GM23338 (cell line): ENCODE data around the gene HIVEP3. TPM values are rescaled to one million over a fixed set of nuclear protein-coding genes. Genes with fewer than 3 reads are reported as not detected.

ENCODE experiments used
- ATAC-seq: fragments of 200-7000 bp; cut with Tn5 transposase; 3 replicates; pipeline ENCODE4 v1.9.1; 2020
- DNase-seq: peaks from one replicate; pipeline ENCODE4 v3.0.0-alpha.2; 2015; ENCODE audit warnings: low spot score
- H2AFZ ChIP-seq: fragments of 200-600 bp; sonication (generic); 2 replicates; pipeline ENCODE4 v1.8.0; 2016; ENCODE audit warnings: antibody characterized with exemption, mild to moderate bottlenecking, moderate library complexity
- H3F3A ChIP-seq: fragments of 200-600 bp; sonication (generic); replicated peaks from 2 replicates; pipeline ENCODE4 v1.8.0; 2017; ENCODE audit warnings: antibody characterized with exemption, mixed run types, low read depth
- H3K27ac ChIP-seq: fragments of 200-600 bp; sonication (generic); 2 replicates; pipeline ENCODE4 v1.6.1; 2016; ENCODE audit warnings: low read depth
- H3K27me3 ChIP-seq: fragments of 200-600 bp; sonication (generic); 2 replicates; pipeline ENCODE4 v1.8.0; 2016; ENCODE audit warnings: mild to moderate bottlenecking, mixed run types, moderate library complexity; ENCODE audit not compliant: insufficient read depth
- H3K36me3 ChIP-seq: fragments of 200-600 bp; sonication (generic); 2 replicates; pipeline ENCODE4 v1.8.0; 2016; ENCODE audit warnings: mild to moderate bottlenecking; ENCODE audit not compliant: insufficient read depth
- H3K4me1 ChIP-seq: fragments of 200-600 bp; sonication (generic); 2 replicates; pipeline ENCODE4 v1.8.0; 2016; ENCODE audit warnings: mild to moderate bottlenecking, moderate library complexity; ENCODE audit not compliant: insufficient read depth
- H3K4me2 ChIP-seq: fragments of 200-600 bp; sonication (generic); 2 replicates; pipeline ENCODE4 v1.7.1; 2017; ENCODE audit warnings: mixed run types
- H3K4me3 ChIP-seq: fragments of 200-600 bp; sonication (generic); 2 replicates; pipeline ENCODE4 v1.6.1; 2016; ENCODE audit warnings: mixed run types
- H3K79me2 ChIP-seq: fragments of 200-600 bp; sonication (generic); replicated peaks from 2 replicates; pipeline ENCODE4 v1.8.0; 2017; ENCODE audit warnings: mild to moderate bottlenecking; ENCODE audit not compliant: insufficient read depth
- H3K9me2 ChIP-seq: fragments of 200-600 bp; sonication (generic); 2 replicates; pipeline ENCODE4 v1.8.0; 2017; ENCODE audit not compliant: insufficient read depth
- H4K20me1 ChIP-seq: fragments of 200-600 bp; sonication (generic); replicated peaks from 2 replicates; pipeline ENCODE4 v1.8.0; 2017; ENCODE audit warnings: mild to moderate bottlenecking; ENCODE audit not compliant: insufficient read depth
- H3K27ac Mint-ChIP-seq: 2 replicates; pipeline ENCODE4 v1.8.0; 2020; ENCODE audit warnings: inconsistent platforms, mild to moderate bottlenecking, moderate library complexity, mixed read lengths
- H3K27me3 Mint-ChIP-seq: 3 replicates; pipeline ENCODE4 v1.8.0; 2022; ENCODE audit warnings: low read depth, mild to moderate bottlenecking, moderate library complexity, mixed read lengths, inconsistent platforms; ENCODE audit not compliant: insufficient read depth, poor library complexity
- H3K36me3 Mint-ChIP-seq: 3 replicates; pipeline ENCODE4 v1.8.0; 2021; ENCODE audit warnings: low read depth, mild to moderate bottlenecking, inconsistent platforms, moderate library complexity, mixed read lengths
- H3K4me1 Mint-ChIP-seq: 3 replicates; pipeline ENCODE4 v1.8.0; 2020; ENCODE audit warnings: mild to moderate bottlenecking, inconsistent platforms, mixed read lengths
- H3K4me3 Mint-ChIP-seq: 3 replicates; pipeline ENCODE4 v1.8.0; 2021; ENCODE audit warnings: moderate library complexity, mild to moderate bottlenecking, inconsistent platforms, mixed read lengths
- H3K9me3 Mint-ChIP-seq: 3 replicates; pipeline ENCODE4 v1.8.0; 2020; ENCODE audit warnings: moderate library complexity, mild to moderate bottlenecking, inconsistent platforms, mixed read lengths
- CREB1 ChIP-seq: fragments of 250-450 bp; sonication (Bioruptor Pico); IDR thresholded peaks from 2 replicates; pipeline ENCODE4 v1.5.0; 2020; ENCODE audit warnings: low read depth, mild to moderate bottlenecking, moderate library complexity
- CTCF ChIP-seq, 2 experiments: fragments of 200-600 bp in 1 of 2; sonication (generic) in 1 of 2; conservative IDR thresholded peaks; 2 replicates each; pipeline versions ENCODE4 v1.5.1 to v1.6.1; 2016 to 2017; ENCODE audit warnings: antibody characterized with exemption in 2 of 2, low read depth in 2 of 2, mild to moderate bottlenecking in 2 of 2, moderate library complexity in 1 of 2
- ETS1 ChIP-seq: IDR thresholded peaks from 2 replicates; pipeline ENCODE4 v1.6.1; 2016; ENCODE audit warnings: antibody characterized with exemption
- EZH2phosphoT487 ChIP-seq: fragments of 200-600 bp; sonication (generic); IDR thresholded peaks from one replicate; pipeline ENCODE4 v1.8.1; 2018; ENCODE audit warnings: antibody characterized with exemption; ENCODE audit not compliant: unreplicated experiment
- JUNB ChIP-seq: IDR thresholded peaks from one replicate; pipeline ENCODE4 v1.6.1; 2016; ENCODE audit warnings: antibody characterized with exemption; ENCODE audit not compliant: unreplicated experiment
- NANOG ChIP-seq: IDR thresholded peaks from 2 replicates; pipeline ENCODE4 v1.6.1; 2016; ENCODE audit warnings: antibody characterized with exemption, borderline replicate concordance
- POLR2AphosphoS5 ChIP-seq: IDR thresholded peaks from 2 replicates; pipeline ENCODE4 v1.6.1; 2016; ENCODE audit warnings: antibody characterized with exemption, low read depth
- REST ChIP-seq: IDR thresholded peaks from one replicate; pipeline ENCODE4 v1.6.1; 2018; ENCODE audit warnings: antibody characterized with exemption; ENCODE audit not compliant: unreplicated experiment
- STAT1 ChIP-seq: IDR thresholded peaks from one replicate; pipeline ENCODE4 v1.6.1; 2016; ENCODE audit warnings: antibody characterized with exemption; ENCODE audit not compliant: unreplicated experiment
- ZNF114 ChIP-seq: fragments of 250-450 bp; sonication (Bioruptor Pico); IDR thresholded peaks from 2 replicates; pipeline ENCODE4 v1.5.0; 2020; ENCODE audit warnings: mild to moderate bottlenecking, moderate library complexity
- ZNF331 ChIP-seq: fragments of 250-450 bp; sonication (Bioruptor Pico); IDR thresholded peaks from 2 replicates; pipeline ENCODE4 v1.5.0; 2020; ENCODE audit warnings: low read depth, mild to moderate bottlenecking, moderate library complexity
- polyA plus RNA-seq: library from polyadenylated mRNA; unstranded; fragments of >200 nt; fragmentation: Nextera tagmentation; extraction: Ambion mirVana; gene quantifications from 2 replicates; pipeline ENCODE4 v1.2.1, GENCODE V29; 2016
- total RNA-seq: library from RNA; depleted of rRNA; stranded (reverse); fragments of >200 nt; shearing (Covaris generic); gene quantifications from 2 replicates; pipeline ENCODE4 v1.2.3, GENCODE V29; 2014

The HIVEP3 gene
- total and polyA plus RNA-seq, 2 experiments from 2014 or later = 0.14 to 0.24 TPM

GRCh38 chr1:41576206-41576605, 342.5 kb downstream of the HIVEP3 start (continued):
- TF ChIP-seq CTCF (conservative IDR thresholded peaks at IDR 0.05; ENCODE audit: low read depth in 2 of 2) (no peak), NANOG (no peak), CREB1 (no peak), ZNF331 (no peak), EZH2phosphoT487 (no peak), ETS1 (no peak), POLR2AphosphoS5 (no peak), REST (no peak)

- Histone ChIP-seq H3K4me2 (no peak overlapping the region), H3F3A (no peaks in the 10 kb centered on the region), H3K9me2 (no peaks in the 10 kb centered on the region), H3K27ac (no peak overlapping the region), H3K4me1 (no peaks in the 10 kb centered on the region), H3K27me3 (no peaks in the 10 kb centered on the region), H4K20me1 (no peaks in the 10 kb centered on the region), H2AFZ (peak overlapping the region; percentile 89; the same call in 1 of the 2 replicates), H3K36me3 (no peaks in the 10 kb centered on the region), H3K79me2 (no peaks in the 10 kb centered on the region), H3K4me3 (no peak overlapping the region)
- Mint-ChIP-seq H3K27ac (no peak overlapping the region), H3K36me3 (no peaks in the 10 kb centered on the region), H3K4me3 (no peak overlapping the region), H3K27me3 (peaks cover 8% of the 10 kb centered on the region), H3K9me3 (no peaks in the 10 kb centered on the region; the same call in 1 of the 3 replicates), H3K4me1 (no peaks in the 10 kb centered on the region; the same call in 2 of the 3 replicates)
- DNase-seq (no peak), ATAC-seq (no peak)
- TF ChIP-seq CREB1 = no peak
- TF ChIP-seq ZNF114 (CRISPR knock-in tag) = no peak
- TF ChIP-seq NANOG = no peak
- TF ChIP-seq JUNB = no peak
- no peak for TF ChIP-seq STAT1
- no peak for TF ChIP-seq ETS1
- no peak for TF ChIP-seq REST
Observed at GRCh38 chr1:41574842-41575241, 343.9 kb downstream of the HIVEP3 start.
